MCF 10A (cell line): ENCODE measurements around the gene SPRED2. TPM values are rescaled to one million over a fixed set of nuclear protein-coding genes. Genes with fewer than 3 reads are reported as not detected.

Experiments used
- BruUV-seq: library from RNA; stranded (reverse); fragments of 400-500 nt; replicated peaks from 2 replicates; lab custom pipeline; 2021; lab: Mats Ljungman, UMichigan
- CTCF ChIA-PET: fragments of 300-600 bp; sonication (Branson Sonifier 250); formaldehyde crosslinking; extraction: SDS; loops from one replicate; lab custom pipeline; 2021; ENCODE audit warnings: antibody characterized with exemption, inconsistent platforms; lab: Yijun Ruan, JAX
- POLR2A ChIA-PET: fragments of 300-600, 350-650 bp; sonication (Branson Sonifier 250); formaldehyde crosslinking; extraction: SDS; loops from one replicate; lab custom pipeline; 2020; ENCODE audit warnings: antibody characterized with exemption, inconsistent platforms; lab: Yijun Ruan, JAX
- DNase-seq: peaks from one replicate; pipeline ENCODE4 v3.0.0-alpha.2; 2018; ENCODE audit not compliant: unreplicated experiment
- H3K27ac Mint-ChIP-seq: one replicate; pipeline ENCODE4 v1.8.0; 2022; ENCODE audit warnings: mild to moderate bottlenecking, low read depth, mixed read lengths; ENCODE audit not compliant: unreplicated experiment
- H3K27me3 Mint-ChIP-seq: one replicate; pipeline ENCODE4 v1.8.0; 2022; ENCODE audit warnings: mixed read lengths; ENCODE audit not compliant: insufficient read depth, unreplicated experiment
- H3K36me3 Mint-ChIP-seq: one replicate; pipeline ENCODE4 v1.8.0; 2022; ENCODE audit warnings: mild to moderate bottlenecking, moderate library complexity, mixed read lengths; ENCODE audit not compliant: insufficient read depth, unreplicated experiment
- H3K4me1 Mint-ChIP-seq: one replicate; pipeline ENCODE4 v1.8.0; 2022; ENCODE audit warnings: mixed read lengths; ENCODE audit not compliant: insufficient read depth, unreplicated experiment
- H3K4me3 Mint-ChIP-seq: one replicate; pipeline ENCODE4 v1.8.0; 2022; ENCODE audit warnings: mild to moderate bottlenecking, moderate library complexity, mixed read lengths; ENCODE audit not compliant: unreplicated experiment
- H3K9me3 Mint-ChIP-seq: one replicate; pipeline ENCODE4 v1.8.0; 2022; ENCODE audit warnings: mixed read lengths; ENCODE audit not compliant: unreplicated experiment
- intact Hi-C: fragments of 100-400 bp; cut with micrococcal nuclease; formaldehyde crosslinking; loops from 2 replicates; pipeline ENCODE4 v1.14.1; 2022
- total RNA-seq: library from RNA; stranded (reverse); gene quantifications from 2 replicates; pipeline ENCODE4 v1.2.3, GENCODE V29; 2022
- TF ChIP-seq, protein P1 (sequence below): fragments of 200-600 bp; IDR thresholded peaks from one replicate; pipeline ENCODE4 v1.8.0; 2022; ENCODE audit warnings: antibody characterized with exemption, mild to moderate bottlenecking; ENCODE audit not compliant: unreplicated experiment

Gene SPRED2
- total RNA-seq, 1 experiment from 2014 or later, result 38.6 TPM

DNA sequence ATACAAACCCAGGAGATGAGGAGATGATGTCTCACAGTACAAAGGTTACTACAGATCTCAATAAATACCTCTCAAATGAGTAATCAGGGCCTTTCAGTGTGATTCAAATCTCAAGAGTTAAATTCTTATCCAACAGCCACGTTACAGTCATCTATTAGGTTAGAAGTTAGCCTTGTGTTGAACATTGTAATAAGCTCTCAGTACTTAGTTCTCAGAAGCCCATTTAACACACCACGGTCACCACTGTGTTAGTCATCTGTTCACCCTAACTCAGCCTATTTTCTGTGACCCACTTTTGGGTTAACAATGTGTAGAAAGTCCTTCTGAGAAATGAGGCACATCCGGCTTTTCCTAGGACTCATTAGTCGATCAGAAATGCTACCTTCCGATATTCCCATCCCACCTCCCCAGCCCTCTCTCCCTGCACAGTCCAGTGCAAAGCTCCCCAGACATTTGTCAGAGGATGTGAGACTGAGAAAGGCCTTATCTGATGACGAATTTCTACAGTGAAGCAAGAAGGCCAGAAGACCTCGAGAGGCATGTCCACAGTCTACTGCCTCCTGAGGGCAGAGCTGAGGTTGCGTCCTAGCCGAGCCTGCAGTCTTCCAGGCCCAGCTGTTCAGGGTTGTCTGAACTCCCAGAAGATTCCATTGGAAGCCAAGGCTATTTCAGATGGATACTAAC, 112.2 kb downstream of the SPRED2 start:
- no peaks in the 10 kb centered on the region for H3K9me3 Mint-ChIP-seq
- no peaks in the 10 kb centered on the region for H3K27me3 Mint-ChIP-seq
- peak; percentile 64 for DNase-seq
- intact Hi-C loops, result loop anchor here (2.0 kb wide), 3 partner anchors 47 to 63 kb away; no protein-coding TSS in a partner anchor
- peak overlapping the region; percentile 67 for H3K27ac Mint-ChIP-seq
- TF ChIP-seq, protein P1, sequence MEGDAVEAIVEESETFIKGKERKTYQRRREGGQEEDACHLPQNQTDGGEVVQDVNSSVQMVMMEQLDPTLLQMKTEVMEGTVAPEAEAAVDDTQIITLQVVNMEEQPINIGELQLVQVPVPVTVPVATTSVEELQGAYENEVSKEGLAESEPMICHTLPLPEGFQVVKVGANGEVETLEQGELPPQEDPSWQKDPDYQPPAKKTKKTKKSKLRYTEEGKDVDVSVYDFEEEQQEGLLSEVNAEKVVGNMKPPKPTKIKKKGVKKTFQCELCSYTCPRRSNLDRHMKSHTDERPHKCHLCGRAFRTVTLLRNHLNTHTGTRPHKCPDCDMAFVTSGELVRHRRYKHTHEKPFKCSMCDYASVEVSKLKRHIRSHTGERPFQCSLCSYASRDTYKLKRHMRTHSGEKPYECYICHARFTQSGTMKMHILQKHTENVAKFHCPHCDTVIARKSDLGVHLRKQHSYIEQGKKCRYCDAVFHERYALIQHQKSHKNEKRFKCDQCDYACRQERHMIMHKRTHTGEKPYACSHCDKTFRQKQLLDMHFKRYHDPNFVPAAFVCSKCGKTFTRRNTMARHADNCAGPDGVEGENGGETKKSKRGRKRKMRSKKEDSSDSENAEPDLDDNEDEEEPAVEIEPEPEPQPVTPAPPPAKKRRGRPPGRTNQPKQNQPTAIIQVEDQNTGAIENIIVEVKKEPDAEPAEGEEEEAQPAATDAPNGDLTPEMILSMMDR, result peak; percentile 24
- H3K36me3 Mint-ChIP-seq, result no peaks in the 10 kb centered on the region
- BruUV-seq, result TSS peak; percentile 39
- ChIA-PET POLR2A (interaction anchor here (0.5 to 4.2 kb wide), 26 partner anchors 10 to 247 kb away, joined by 3 to 50 read pairs (median 4); partner anchors contain the start of genes ACTR2 and SPRED2), CTCF (interaction anchor here (0.5 to 3.3 kb wide), 18 partner anchors 9 to 536 kb away, joined by 3 to 10 read pairs (median 3); no protein-coding TSS in a partner anchor)
- peaks cover 35% of the 10 kb centered on the region for H3K4me1 Mint-ChIP-seq
- H3K4me3 Mint-ChIP-seq, result peak overlapping the region; percentile 32

GRCh38 chr2:65319674-65320041, 112.7 kb downstream of the SPRED2 start:
- intact Hi-C loops, result loop anchor here (2.0 to 5.0 kb wide), 4 partner anchors 47 to 118 kb away; no protein-coding TSS in a partner anchor
- Mint-ChIP-seq H3K27me3 (no peaks in the 10 kb centered on the region), H3K36me3 (peaks cover under 1% of the 10 kb centered on the region), H3K27ac (peak overlapping the region; percentile 67), H3K4me3 (no peak overlapping the region), H3K4me1 (peaks cover 35% of the 10 kb centered on the region), H3K9me3 (no peaks in the 10 kb centered on the region)
- ChIA-PET POLR2A (interaction anchor here (0.8 to 4.2 kb wide), 18 partner anchors 11 to 247 kb away, joined by 3 to 50 read pairs (median 4); partner anchors contain the start of gene SPRED2), CTCF (interaction anchor here (0.5 to 3.3 kb wide), 15 partner anchors 10 to 536 kb away, joined by 3 to 10 read pairs (median 3); no protein-coding TSS in a partner anchor)
- no TSS peak for BruUV-seq
- TF ChIP-seq, protein P1, result no peak
- DNase-seq, result no peak

DNA sequence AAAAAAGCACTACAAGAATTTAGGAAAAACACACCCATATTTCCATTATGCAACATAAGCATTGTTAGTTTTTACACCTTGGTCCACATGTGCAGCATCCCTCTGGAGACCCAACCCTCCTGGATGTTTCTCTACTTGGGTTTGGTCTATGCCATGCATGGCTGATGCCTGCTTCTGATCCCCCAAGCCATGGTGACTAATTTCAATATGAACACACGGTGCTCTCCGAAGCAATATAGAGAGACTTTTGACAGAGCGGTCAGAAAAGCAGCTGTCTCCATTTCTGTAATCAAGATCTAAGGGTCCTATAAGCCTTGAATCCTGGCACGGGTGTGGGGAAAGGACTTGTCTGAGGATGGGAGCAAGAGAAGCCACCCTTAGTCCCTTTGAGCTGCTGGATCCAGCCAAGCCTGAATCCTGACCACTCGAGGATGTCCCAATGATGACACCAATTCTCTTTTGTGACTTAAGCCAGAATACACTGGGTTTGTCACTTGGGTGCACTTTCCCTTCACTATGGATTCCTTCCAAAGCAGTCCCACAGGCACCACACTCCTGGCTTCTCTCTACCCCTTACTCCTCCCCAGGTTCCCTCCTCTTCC, 113.2 kb downstream of the SPRED2 start:
- Mint-ChIP-seq H3K9me3 (no peaks in the 10 kb centered on the region), H3K27ac (peak overlapping the region; percentile 67), H3K4me3 (no peak overlapping the region), H3K27me3 (no peaks in the 10 kb centered on the region), H3K4me1 (peaks cover 35% of the 10 kb centered on the region), H3K36me3 (peaks cover 6% of the 10 kb centered on the region)
- ChIA-PET POLR2A (interaction anchor here (0.8 to 4.2 kb wide), 13 partner anchors 38 to 237 kb away, joined by 3 to 50 read pairs (median 5); partner anchors contain the start of gene SPRED2), CTCF (interaction anchor here (0.6 to 3.3 kb wide), 8 partner anchors 16 to 55 kb away, joined by 3 to 10 read pairs (median 3); no protein-coding TSS in a partner anchor)
- no peak for DNase-seq
- TF ChIP-seq, protein P1, result no peak
- no TSS peak for BruUV-seq
- intact Hi-C loops, result loop anchor here (5.0 kb wide), 1 partner anchor 118 kb away; no protein-coding TSS in a partner anchor
